HEK293 (cell line): Measurements from ENCODE around the gene PEX5L.

ENCODE experiments used
- SCRT2 ChIP-seq: fragments of 450-650 bp; formaldehyde crosslinking; IDR thresholded peaks from 2 replicates; pipeline ENCODE4 v1.5.1; 2016; ENCODE audit warnings: missing biosample characterization, missing genetic modification characterization
- SP2 ChIP-seq: fragments of 450-650 bp; formaldehyde crosslinking; IDR thresholded peaks from 2 replicates; pipeline ENCODE4 v1.5.1; 2016; ENCODE audit warnings: missing biosample characterization, missing genetic modification characterization
- ZBTB6 ChIP-seq: fragments of 450-650 bp; formaldehyde crosslinking; IDR thresholded peaks from 2 replicates; pipeline ENCODE4 v1.5.1; 2017; ENCODE audit warnings: missing biosample characterization, missing genetic modification characterization
- ZFP3 ChIP-seq: fragments of 450-650 bp; formaldehyde crosslinking; IDR thresholded peaks from 2 replicates; pipeline ENCODE4 v1.5.1; 2016; ENCODE audit warnings: low read depth, missing biosample characterization, missing genetic modification characterization
- ZNF146 ChIP-seq: fragments of 450-650 bp; formaldehyde crosslinking; IDR thresholded peaks from 2 replicates; pipeline ENCODE4 v1.5.1; 2016; ENCODE audit warnings: missing biosample characterization, missing genetic modification characterization
- ZNF501 ChIP-seq: fragments of 450-650 bp; formaldehyde crosslinking; IDR thresholded peaks from 2 replicates; pipeline ENCODE4 v1.5.1; 2016; ENCODE audit warnings: missing biosample characterization, missing genetic modification characterization
- TF ChIP-seq, protein P1 (sequence below): fragments of 450-650 bp; formaldehyde crosslinking; IDR thresholded peaks from 2 replicates; pipeline ENCODE4 v1.5.1; 2016; ENCODE audit warnings: missing biosample characterization, missing genetic modification characterization

DNA sequence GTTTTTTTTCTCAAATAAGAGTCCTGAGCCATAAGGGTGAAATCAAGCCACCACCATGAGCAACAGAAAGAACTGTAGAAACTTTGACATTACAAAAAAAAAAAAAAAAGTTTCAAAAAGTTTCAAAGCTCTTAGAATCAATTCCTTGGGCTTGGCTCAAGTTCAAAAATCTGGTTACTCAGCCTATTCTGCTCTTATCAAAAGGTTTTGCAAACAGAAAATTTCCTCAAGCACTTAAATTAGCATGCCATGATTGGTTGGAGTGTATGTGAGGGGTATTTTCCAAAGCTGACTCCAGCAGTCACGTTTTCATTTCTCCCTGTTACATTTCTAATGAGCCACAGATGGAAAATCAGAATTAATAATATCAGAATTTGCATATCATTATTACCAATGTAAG lies 12.1 kb upstream of the PEX5L start:
- TF ChIP-seq SCRT2 (tag by site-specific recombination) (no peak), SP2 (tag by site-specific recombination) (no peak), ZFP3 (tag by site-specific recombination) (no peak), ZNF501 (tag by site-specific recombination) (no peak), ZBTB6 (tag by site-specific recombination) (no peak), ZNF146 (tag by site-specific recombination) (no peak)
- TF ChIP-seq, protein P1, sequence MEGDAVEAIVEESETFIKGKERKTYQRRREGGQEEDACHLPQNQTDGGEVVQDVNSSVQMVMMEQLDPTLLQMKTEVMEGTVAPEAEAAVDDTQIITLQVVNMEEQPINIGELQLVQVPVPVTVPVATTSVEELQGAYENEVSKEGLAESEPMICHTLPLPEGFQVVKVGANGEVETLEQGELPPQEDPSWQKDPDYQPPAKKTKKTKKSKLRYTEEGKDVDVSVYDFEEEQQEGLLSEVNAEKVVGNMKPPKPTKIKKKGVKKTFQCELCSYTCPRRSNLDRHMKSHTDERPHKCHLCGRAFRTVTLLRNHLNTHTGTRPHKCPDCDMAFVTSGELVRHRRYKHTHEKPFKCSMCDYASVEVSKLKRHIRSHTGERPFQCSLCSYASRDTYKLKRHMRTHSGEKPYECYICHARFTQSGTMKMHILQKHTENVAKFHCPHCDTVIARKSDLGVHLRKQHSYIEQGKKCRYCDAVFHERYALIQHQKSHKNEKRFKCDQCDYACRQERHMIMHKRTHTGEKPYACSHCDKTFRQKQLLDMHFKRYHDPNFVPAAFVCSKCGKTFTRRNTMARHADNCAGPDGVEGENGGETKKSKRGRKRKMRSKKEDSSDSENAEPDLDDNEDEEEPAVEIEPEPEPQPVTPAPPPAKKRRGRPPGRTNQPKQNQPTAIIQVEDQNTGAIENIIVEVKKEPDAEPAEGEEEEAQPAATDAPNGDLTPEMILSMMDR: no peak
